GM12801 (cell line): ENCODE results near the gene L1CAM.

Experiments used
- CTCF ChIP-seq: IDR thresholded peaks from one replicate; pipeline ENCODE4 v1.5.1; 2011; ENCODE audit warnings: control low read depth; ENCODE audit not compliant: insufficient read length; ENCODE audit errors: extremely low read depth

Gene L1CAM

GRCh38 chrX:153845195-153845594 is 40.8 kb downstream of the L1CAM start:
- TF ChIP-seq CTCF, result no peak

DNA sequence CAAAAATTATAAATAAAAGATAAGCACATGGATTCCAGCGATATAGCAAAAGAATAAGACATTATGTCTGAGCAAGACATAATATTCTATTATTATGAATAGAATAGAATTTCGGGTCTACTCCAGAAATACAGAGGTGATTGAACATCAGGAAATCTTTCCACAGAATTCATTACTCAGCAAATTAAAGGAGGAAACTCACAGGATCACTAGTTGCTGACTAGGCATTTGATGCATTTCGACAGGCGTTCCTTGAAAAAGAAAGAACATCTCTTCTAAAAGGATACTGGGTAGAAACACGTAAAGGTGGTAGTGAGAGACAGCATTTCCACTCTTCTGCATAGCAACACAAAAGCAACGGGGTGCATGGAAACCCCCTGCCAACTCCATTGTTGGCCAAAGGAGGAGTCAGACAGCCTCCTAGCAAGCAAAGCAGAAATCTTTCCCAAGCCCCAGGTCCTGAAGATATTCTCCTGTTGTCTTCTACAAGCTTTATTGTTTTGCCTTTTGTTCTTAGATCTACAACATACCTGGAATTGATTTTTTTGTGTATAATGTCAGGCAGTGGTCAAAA is 41.4 kb downstream of the L1CAM start:
- no peak for TF ChIP-seq CTCF

DNA sequence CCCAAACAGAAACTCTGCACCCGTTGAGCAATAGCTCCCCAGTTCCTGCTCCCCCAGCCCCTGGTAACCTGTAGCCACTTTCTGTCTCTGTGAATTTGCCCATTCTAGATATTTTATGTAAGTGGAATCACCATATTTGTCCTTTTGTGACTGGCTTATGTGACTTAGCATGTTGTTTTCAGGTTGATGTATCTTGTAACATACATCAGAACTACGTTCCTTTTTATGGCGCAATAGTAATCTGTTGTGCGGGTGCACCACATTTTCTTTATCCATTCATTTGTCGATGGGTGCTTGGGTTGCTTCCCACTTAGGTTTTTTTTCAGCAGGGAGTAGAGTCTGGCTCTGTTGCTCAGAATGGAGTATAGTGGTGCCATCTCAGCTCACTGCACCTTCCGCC is 49.1 kb downstream of the L1CAM start:
- no peak for TF ChIP-seq CTCF

- no peak for TF ChIP-seq CTCF
These were observed 53.2 kb downstream of the L1CAM start for GRCh38 chrX:153832728-153833127.

- TF ChIP-seq CTCF, result no peak
These were observed 54.4 kb downstream of the L1CAM start for GRCh38 chrX:153831429-153832150.

DNA sequence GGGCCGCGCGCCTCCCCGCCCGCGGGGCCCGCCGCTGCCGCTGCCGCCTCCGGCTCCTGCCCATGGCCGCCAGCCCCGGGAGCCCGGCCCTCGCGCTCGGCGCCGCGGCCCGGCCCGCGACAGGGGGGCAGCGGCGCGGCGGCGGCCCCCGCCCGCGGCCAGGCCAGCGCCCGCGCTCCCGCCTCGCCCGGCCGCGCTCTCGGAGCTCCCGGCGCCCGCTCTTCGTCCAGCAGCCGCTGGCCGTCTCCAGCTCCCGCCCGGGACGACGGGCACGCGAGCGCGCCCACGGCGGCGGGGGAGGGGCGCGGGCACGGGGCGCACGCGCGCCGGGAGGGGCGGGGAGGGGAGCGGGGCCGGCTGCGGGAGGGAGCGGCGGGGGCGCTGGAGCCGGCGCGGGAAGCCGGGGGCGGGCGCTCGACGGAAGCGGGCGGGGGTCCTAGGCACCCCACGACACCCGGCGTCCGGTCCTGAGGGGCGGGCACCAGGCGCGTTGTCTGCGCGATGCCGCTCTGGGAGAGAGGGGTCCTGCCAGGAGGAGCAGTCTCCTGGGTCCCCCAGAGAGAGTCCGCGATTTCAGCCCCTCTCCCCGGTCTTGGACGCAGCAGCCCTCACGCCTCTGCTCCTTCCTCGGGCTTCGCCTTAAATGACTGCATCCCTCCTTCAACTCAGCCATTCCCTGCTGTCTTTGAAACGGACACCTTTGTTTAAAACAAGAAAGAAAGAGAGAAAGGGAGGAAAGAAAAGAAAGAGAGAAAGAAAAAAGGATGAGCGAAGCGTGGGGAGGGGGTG is 55.1 kb downstream of the L1CAM start:
- no peak for TF ChIP-seq CTCF

DNA sequence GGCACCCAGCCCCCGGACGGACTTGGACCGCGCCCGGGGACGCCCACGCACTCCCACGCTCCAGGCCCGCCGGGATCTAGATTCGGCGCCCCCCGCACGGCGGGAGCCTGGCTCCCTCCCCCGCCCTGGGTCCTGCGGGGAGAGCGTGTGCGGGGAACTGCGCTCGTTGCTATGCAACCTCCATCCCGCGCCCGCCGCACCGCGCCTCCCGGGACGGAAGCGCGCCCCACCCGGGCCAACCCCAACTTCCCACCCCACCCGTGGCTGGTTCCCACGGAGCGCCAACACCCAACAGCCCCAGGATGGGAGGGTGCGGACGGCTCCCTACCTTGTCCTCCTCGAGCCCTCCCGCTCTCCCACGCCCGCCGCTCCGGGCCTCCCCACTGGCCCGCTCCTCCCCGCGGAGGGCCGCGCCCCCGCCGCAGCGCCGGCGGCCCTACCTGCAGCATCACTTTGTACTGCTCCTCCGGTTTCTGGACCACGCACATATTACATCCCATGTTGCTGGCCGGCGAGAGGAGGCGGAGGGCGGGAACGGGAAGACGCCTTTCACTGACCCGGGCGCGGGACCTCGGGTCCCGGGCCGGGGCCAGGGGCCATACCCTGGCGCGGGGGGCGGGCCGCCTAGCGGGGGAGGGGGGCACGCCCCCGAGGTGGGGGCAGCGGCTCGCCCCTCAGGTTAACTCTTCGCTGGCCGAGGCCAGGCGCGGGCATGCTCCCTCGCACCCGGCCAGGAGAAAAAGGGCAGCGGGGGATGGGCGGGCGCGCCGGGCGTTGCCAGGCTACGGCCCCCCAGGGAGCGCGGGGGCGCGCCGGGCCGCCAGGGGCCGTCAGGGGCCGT is 56.0 kb downstream of the L1CAM start, which contains the start of gene PDZD4:
Gene PDZD4 (minus strand): TSS at position 746 of the 841 bp plus-strand sequence. CDS start 246 bp downstream, at position 500.
- TF ChIP-seq CTCF, result no peak
